Iris pigment epithelial cell (primary cell): ENCODE data around the gene SPTLC3.
"Not testable (repeated sequence)": the region's sequence is repeated elsewhere in the genome, so short reads cannot be mapped to it uniquely, and the experiment has no call there.

Experiments
- DNase-seq: peaks from one replicate; pipeline ENCODE4 v3.0.0-alpha.2; 2011; ENCODE audit warnings: low read depth

The SPTLC3 gene

GRCh38 chr20:13008761-13009681, at the start of gene SPTLC3:
TSS of gene SPTLC3 (plus strand) at chr20:13008972. CDS start at chr20:13009268, 296 bp downstream.
- DNase-seq = no peak

GRCh38 chr20:12961725-12962124, 47.0 kb upstream of the SPTLC3 start:
- DNase-seq = no peak

- no peak for DNase-seq
These were observed 45.9 kb upstream of the SPTLC3 start for GRCh38 chr20:12962895-12963294.

- DNase-seq = no peak
These were observed 45.4 kb upstream of the SPTLC3 start for GRCh38 chr20:12963416-12963815.

- no peak for DNase-seq
These were observed 43.4 kb upstream of the SPTLC3 start for GRCh38 chr20:12965212-12965869.

GRCh38 chr20:12965870-12966251, 42.9 kb upstream of the SPTLC3 start:
- DNase-seq = no peak

- peak; percentile 53 for DNase-seq
These were observed 42.2 kb upstream of the SPTLC3 start for GRCh38 chr20:12966468-12967085.

GRCh38 chr20:12967932-12968331, 40.8 kb upstream of the SPTLC3 start:
- no peak for DNase-seq

GRCh38 chr20:12968472-12968871, 40.3 kb upstream of the SPTLC3 start:
- no peak for DNase-seq

GRCh38 chr20:12969071-12969669, 39.6 kb upstream of the SPTLC3 start:
- DNase-seq = no peak

GRCh38 chr20:12970372-12970821, 38.4 kb upstream of the SPTLC3 start:
- peak; percentile 43 for DNase-seq

GRCh38 chr20:12975833-12976608, 32.8 kb upstream of the SPTLC3 start:
- no peak for DNase-seq

- no peak for DNase-seq
These were observed 32.0 kb upstream of the SPTLC3 start for GRCh38 chr20:12976720-12977309.

- DNase-seq = no peak
These were observed 31.2 kb upstream of the SPTLC3 start for GRCh38 chr20:12977328-12978125.

GRCh38 chr20:12978126-12978394, 30.7 kb upstream of the SPTLC3 start:
- DNase-seq = no peak

- DNase-seq = no peak
These were observed 29.9 kb upstream of the SPTLC3 start for GRCh38 chr20:12978613-12979495.

- DNase-seq = not testable (repeated sequence)
These were observed 29.1 kb upstream of the SPTLC3 start for GRCh38 chr20:12979713-12980112.

- no peak for DNase-seq
These were observed 26.7 kb upstream of the SPTLC3 start for GRCh38 chr20:12982098-12982497.

- DNase-seq = no peak
These were observed 24.6 kb upstream of the SPTLC3 start for GRCh38 chr20:12984069-12984765.
